Adrenal gland (tissue), 5 donors: ENCODE measurements around the gene DPEP1.

Source experiments
- CTCF ChIP-seq, 6 experiments: fragments of 450-650 bp in 4 of 6; fragments of 200-600 bp in 2 of 6; sonication (generic) in 1 of 6; IDR thresholded peaks; 1 replicate in 5 of 6; 2 replicates in 1 of 6; pipeline versions ENCODE4 v1.5.1 to v1.8.0; 2016 to 2021; ENCODE audit warnings: antibody characterized with exemption in 6 of 6, mild to moderate bottlenecking in 2 of 6, moderate library complexity in 1 of 6
- POLR2A ChIP-seq, 2 donors: fragments of 450-650 bp; IDR thresholded peaks; one replicate each; pipeline ENCODE4 v1.6.1; 2017; ENCODE audit warnings: antibody characterized with exemption in 2 of 2, mild to moderate bottlenecking in 2 of 2, moderate library complexity in 1 of 2
- donor health status: DM: no; HTN: no; CAD: no.

- TF ChIP-seq CTCF (IDR thresholded peaks at IDR 0.05) (no peak), POLR2A (IDR thresholded peaks at IDR 0.05) (no peak)
These were observed 31.7 kb downstream of the DPEP1 start for GRCh38 chr16:89645122-89645521.
